ENCODE measurements around the gene USP6NL.

The USP6NL gene

DNA sequence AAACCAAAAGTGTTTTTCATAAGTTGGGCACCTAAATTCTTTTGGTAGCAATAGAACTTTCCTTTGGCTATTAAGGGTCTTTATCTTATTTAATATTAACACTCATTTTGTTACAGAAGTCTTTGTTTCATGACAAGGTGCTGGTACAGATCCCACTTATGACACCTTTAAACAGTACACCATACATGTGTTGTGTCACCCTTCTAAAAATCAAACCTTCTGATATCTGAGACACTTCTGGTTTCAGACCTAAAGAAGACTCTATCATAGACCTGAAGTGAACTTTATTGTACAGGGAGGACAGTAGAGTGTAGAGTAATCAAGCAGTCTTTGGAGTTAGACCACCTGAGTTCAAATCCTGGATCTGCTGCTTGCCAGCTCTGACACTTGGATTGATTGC, 5.8 kb upstream of the USP6NL start:
- no peak for DNase-seq (ENCODE audit: low read depth)
- TF ChIP-seq, protein P1, sequence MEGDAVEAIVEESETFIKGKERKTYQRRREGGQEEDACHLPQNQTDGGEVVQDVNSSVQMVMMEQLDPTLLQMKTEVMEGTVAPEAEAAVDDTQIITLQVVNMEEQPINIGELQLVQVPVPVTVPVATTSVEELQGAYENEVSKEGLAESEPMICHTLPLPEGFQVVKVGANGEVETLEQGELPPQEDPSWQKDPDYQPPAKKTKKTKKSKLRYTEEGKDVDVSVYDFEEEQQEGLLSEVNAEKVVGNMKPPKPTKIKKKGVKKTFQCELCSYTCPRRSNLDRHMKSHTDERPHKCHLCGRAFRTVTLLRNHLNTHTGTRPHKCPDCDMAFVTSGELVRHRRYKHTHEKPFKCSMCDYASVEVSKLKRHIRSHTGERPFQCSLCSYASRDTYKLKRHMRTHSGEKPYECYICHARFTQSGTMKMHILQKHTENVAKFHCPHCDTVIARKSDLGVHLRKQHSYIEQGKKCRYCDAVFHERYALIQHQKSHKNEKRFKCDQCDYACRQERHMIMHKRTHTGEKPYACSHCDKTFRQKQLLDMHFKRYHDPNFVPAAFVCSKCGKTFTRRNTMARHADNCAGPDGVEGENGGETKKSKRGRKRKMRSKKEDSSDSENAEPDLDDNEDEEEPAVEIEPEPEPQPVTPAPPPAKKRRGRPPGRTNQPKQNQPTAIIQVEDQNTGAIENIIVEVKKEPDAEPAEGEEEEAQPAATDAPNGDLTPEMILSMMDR (conservative IDR thresholded peaks at IDR 0.05; ENCODE audit: control insufficient read depth, insufficient read depth, low read depth, low read length): no peak
- H3K4me3 ChIP-seq (ENCODE audit: control insufficient read depth, low read depth, low read length): no peak overlapping the region

GRCh38 chr10:11616021-11616420, 4.6 kb upstream of the USP6NL start:
- no peak overlapping the region for H3K4me3 ChIP-seq (ENCODE audit: control insufficient read depth, low read depth, low read length)
- DNase-seq (ENCODE audit: low read depth): no peak
- TF ChIP-seq, protein P1 (conservative IDR thresholded peaks at IDR 0.05; ENCODE audit: control insufficient read depth, insufficient read depth, low read depth, low read length): no peak

GRCh38 chr10:11615396-11615795, 3.9 kb upstream of the USP6NL start:
- H3K4me3 ChIP-seq (ENCODE audit: control insufficient read depth, low read depth, low read length): no peak overlapping the region

DNA sequence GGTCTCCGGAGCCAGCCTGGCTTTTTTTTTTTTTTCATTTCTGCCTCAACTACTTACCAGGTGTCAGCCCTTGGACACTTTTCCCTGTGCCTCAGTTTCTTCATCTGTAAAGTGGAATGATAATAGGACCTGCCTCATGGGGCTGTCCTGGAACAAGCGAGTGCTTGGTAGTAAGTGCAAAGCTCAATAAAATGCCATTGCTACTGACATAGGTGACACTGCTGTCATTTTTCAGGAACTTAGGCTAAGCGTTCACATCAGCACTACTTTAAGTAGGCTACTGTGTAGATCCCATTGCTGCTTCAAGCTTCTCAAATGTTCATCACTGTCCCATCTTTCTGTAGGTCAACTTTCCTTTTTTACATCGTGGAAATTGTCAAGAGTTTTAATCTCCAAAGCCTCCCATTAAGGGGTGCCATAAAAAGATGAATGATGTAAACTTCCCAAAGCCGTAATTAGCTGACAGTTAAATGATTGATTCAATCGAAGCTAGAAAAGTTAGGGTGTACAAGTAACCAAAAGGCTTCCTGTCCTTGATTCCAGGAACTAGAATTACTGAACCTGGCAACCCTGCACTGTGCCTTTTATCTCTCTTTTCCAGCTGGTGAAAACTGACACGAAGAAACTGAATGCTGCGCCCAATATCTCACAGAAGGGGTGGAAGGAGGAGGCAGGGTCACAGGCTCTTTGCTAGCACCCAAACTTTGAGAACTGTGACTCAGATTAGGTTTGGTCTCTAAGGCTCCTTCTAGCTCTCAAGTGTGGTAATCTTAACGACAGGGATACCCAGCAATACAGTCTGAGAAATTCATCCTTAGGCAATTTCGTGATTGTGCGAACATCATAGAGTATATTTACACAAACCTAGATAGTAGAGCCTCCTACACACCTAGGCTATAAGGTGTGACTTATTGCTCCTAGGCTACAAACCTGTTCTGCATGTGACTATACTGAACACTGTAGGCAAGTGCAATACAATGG, 861 bp upstream of the USP6NL start:
- H3K4me3 ChIP-seq (ENCODE audit: control insufficient read depth, low read depth, low read length): peak overlapping the region; percentile 65
- no peak for DNase-seq (ENCODE audit: low read depth)
- TF ChIP-seq, protein P1 (conservative IDR thresholded peaks at IDR 0.05; ENCODE audit: control insufficient read depth, insufficient read depth, low read depth, low read length): no peak

More at GRCh38 chr10:11615396-11615795, 3.9 kb upstream of the USP6NL start:
- TF ChIP-seq, protein P1 (conservative IDR thresholded peaks at IDR 0.05; ENCODE audit: control insufficient read depth, insufficient read depth, low read depth, low read length): no peak
- DNase-seq (ENCODE audit: low read depth): no peak

- peak; percentile 36 for DNase-seq (ENCODE audit: low read depth)
- TF ChIP-seq, protein P1 (conservative IDR thresholded peaks at IDR 0.05; ENCODE audit: control insufficient read depth, insufficient read depth, low read depth, low read length): no peak
- H3K4me3 ChIP-seq (ENCODE audit: control insufficient read depth, low read depth, low read length): peak overlapping the region; percentile 86
Observed at GRCh38 chr10:11610826-11611247, 613 bp downstream of the USP6NL start.

- TF ChIP-seq, protein P1 (conservative IDR thresholded peaks at IDR 0.05; ENCODE audit: control insufficient read depth, insufficient read depth, low read depth, low read length): no peak
- no peak for DNase-seq (ENCODE audit: low read depth)
- peak overlapping the region; percentile 86 for H3K4me3 ChIP-seq (ENCODE audit: control insufficient read depth, low read depth, low read length)
Observed at GRCh38 chr10:11610166-11610825, 1.2 kb downstream of the USP6NL start.

Data from fibroblast of mammary gland (primary cell).